ENCODE data around the gene TRABD. TPM values are rescaled to one million over a fixed set of nuclear protein-coding genes. Genes with fewer than 3 reads are reported as not detected.

The TRABD gene
- total RNA-seq, 2 experiments from 2014 or later, result 126 to 128 TPM

DNA sequence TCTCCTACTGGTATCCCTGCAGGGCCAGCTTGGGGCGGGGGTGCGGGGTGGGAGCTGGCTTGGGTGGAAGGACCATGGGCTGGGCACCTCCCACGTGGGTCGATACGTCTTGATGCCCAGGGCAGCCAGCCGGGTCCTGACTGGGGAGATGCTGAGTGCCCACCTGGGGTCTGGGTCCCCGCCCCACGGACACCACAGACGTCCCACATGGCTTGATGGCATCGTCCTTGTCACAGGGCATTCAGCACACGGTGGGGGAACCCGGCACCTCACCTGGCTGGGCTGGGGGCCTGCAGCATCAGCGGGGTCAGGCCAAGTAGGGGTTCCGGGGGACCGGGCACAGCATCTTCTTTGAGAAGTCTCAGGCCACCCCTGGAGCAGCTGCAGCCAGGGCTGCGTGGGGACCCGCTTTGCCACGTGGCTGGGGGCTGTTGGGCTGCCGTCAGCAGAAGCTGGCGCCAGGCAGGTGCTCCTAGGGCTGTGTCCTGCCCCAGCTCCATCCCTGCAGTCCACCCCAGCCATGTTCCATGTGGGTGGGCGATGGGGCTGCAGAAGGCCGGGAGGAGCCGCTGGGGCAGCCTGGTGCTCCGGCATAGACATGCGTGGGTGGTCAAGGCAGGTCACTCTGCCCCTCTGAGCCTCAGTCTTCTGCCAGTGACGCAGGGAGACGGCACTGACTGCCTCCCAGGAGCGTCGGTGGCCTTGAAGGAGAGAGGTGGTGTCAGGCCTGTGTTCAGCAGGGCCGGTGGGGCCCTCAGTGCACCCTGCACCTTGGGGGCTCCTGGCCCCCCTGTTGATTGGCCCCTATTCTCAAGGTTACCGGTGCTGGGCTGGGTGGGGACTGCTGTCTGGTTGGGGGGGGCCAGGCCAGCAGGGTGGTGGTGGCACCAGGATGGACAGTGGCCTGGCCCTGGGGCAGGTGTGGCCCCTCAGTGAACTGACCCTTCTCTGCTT is 23.5 kb downstream of the TRABD start:
- no TSS peak for BruUV-seq (replicated peaks)
- CTCF ChIA-PET (ENCODE audit: unreplicated experiment), result no interaction called here
- H3K9me2 ChIP-seq (ENCODE audit: insufficient read depth, low read length), result no peaks in the 10 kb centered on the region
- no peak overlapping the region for H2AFZ ChIP-seq (ENCODE audit: low read length)
- H3K9me3 ChIP-seq (ENCODE audit: low read length), result no peaks in the 10 kb centered on the region
- DNase-seq (ENCODE audit: low spot score), result no peak
- POLR2A ChIA-PET, result no interaction called here
- H3K79me2 ChIP-seq (ENCODE audit: insufficient read depth, low read depth, low read length), result 0 out of 2 replicates have a peak, but pooled peaks cover 6% of the 10 kb centered on the region
- intact Hi-C loops (cut with micrococcal nuclease; ENCODE audit: unreplicated experiment), result loop anchor here (1.0 kb wide), 1 partner anchor 60 kb away; no protein-coding TSS in a partner anchor
- no peak overlapping the region for H3K4me3 ChIP-seq (ENCODE audit: low read depth, low read length, poor library complexity, severe bottlenecking)
- H3K27ac ChIP-seq (ENCODE audit: low read depth, low read length, poor library complexity, severe bottlenecking), result no peak overlapping the region
- peaks cover 83% of the 10 kb centered on the region for H3K36me3 ChIP-seq (ENCODE audit: insufficient read depth, low read length)
- TF ChIP-seq EZH2phosphoT487 (IDR thresholded peaks at IDR 0.05; ENCODE audit: borderline replicate concordance, low read depth, low read length), result no peak
- TF ChIP-seq, protein P1, sequence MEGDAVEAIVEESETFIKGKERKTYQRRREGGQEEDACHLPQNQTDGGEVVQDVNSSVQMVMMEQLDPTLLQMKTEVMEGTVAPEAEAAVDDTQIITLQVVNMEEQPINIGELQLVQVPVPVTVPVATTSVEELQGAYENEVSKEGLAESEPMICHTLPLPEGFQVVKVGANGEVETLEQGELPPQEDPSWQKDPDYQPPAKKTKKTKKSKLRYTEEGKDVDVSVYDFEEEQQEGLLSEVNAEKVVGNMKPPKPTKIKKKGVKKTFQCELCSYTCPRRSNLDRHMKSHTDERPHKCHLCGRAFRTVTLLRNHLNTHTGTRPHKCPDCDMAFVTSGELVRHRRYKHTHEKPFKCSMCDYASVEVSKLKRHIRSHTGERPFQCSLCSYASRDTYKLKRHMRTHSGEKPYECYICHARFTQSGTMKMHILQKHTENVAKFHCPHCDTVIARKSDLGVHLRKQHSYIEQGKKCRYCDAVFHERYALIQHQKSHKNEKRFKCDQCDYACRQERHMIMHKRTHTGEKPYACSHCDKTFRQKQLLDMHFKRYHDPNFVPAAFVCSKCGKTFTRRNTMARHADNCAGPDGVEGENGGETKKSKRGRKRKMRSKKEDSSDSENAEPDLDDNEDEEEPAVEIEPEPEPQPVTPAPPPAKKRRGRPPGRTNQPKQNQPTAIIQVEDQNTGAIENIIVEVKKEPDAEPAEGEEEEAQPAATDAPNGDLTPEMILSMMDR (conservative IDR thresholded peaks at IDR 0.05; ENCODE audit: low read length), result no peak
- no peaks in the 10 kb centered on the region for H4K20me1 ChIP-seq (ENCODE audit: insufficient read depth, low read length)
- H3K4me1 ChIP-seq (ENCODE audit: insufficient read depth, low read length, poor library complexity, severe bottlenecking), result peaks cover 14% of the 10 kb centered on the region
- H3K4me2 ChIP-seq (ENCODE audit: low read length), result no peak overlapping the region

DNA sequence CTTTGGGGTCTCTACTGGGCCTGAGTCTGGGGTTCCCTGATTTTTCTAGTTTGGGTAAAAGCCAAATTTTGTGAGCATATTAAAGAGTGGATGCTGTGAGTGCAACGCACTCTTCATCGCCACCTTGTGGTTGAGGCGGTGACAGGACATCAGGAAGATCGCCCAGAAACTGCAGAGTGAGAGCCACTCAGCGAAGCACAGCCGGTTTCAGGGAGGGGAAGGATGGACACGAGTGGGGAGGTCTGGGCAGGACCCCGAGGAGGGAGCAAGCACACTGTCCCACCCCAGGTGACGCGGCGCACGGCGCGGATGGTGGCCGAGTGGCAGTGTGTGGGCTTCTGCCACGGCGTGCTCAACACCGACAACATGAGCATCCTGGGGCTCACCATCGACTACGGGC is 24.2 kb downstream of the TRABD start:
- CTCF ChIA-PET (ENCODE audit: unreplicated experiment), result no interaction called here
- intact Hi-C loops (cut with micrococcal nuclease; ENCODE audit: unreplicated experiment), result loop anchor here (1.0 kb wide), 1 partner anchor 61 kb away; no protein-coding TSS in a partner anchor
- Histone ChIP-seq H3K27ac (ENCODE audit: low read depth, low read length, poor library complexity, severe bottlenecking) (no peak overlapping the region), H3K9me2 (ENCODE audit: insufficient read depth, low read length) (no peaks in the 10 kb centered on the region), H4K20me1 (ENCODE audit: insufficient read depth, low read length) (no peaks in the 10 kb centered on the region), H3K79me2 (ENCODE audit: insufficient read depth, low read depth, low read length) (0 out of 2 replicates have a peak, but pooled peaks cover under 1% of the 10 kb centered on the region), H3K36me3 (ENCODE audit: insufficient read depth, low read length) (peaks cover 84% of the 10 kb centered on the region), H3K9me3 (ENCODE audit: low read length) (no peaks in the 10 kb centered on the region), H2AFZ (ENCODE audit: low read length) (no peak overlapping the region), H3K4me1 (ENCODE audit: insufficient read depth, low read length, poor library complexity, severe bottlenecking) (peaks cover 14% of the 10 kb centered on the region), H3K4me2 (ENCODE audit: low read length) (no peak overlapping the region), H3K4me3 (ENCODE audit: low read depth, low read length, poor library complexity, severe bottlenecking) (no peak overlapping the region)
- POLR2A ChIA-PET, result no interaction called here
- TF ChIP-seq, protein P1 (conservative IDR thresholded peaks at IDR 0.05; ENCODE audit: low read length), result peak; percentile 91
- TF ChIP-seq EZH2phosphoT487 (IDR thresholded peaks at IDR 0.05; ENCODE audit: borderline replicate concordance, low read depth, low read length), result no peak
- no TSS peak for BruUV-seq (replicated peaks)
- peak; percentile 78 for DNase-seq (ENCODE audit: low spot score)

All from OCI-LY7 (cell line).